ENCODE measurements around the gene NAA35. TPM values are rescaled to one million over a fixed set of nuclear protein-coding genes. Genes with fewer than 3 reads are reported as not detected.

Gene NAA35
- total RNA-seq, 2 experiments from 2014 or later = 19.4 to 19.8 TPM

- ChIA-PET CTCF (no interaction called here), POLR2A (no interaction called here)
- Mint-ChIP-seq H3K27ac (no peak overlapping the region), H3K9me3 (no peaks in the 10 kb centered on the region), H3K36me3 (ENCODE audit: low read depth) (peaks cover 15% of the 10 kb centered on the region), H3K4me3 (no peak overlapping the region), H3K4me1 (ENCODE audit: low read depth) (peaks cover 6% of the 10 kb centered on the region), H3K27me3 (no peaks in the 10 kb centered on the region)
- H3K4me3 ChIP-seq (ENCODE audit: low read length) = no peak overlapping the region
- TF ChIP-seq, protein P1, sequence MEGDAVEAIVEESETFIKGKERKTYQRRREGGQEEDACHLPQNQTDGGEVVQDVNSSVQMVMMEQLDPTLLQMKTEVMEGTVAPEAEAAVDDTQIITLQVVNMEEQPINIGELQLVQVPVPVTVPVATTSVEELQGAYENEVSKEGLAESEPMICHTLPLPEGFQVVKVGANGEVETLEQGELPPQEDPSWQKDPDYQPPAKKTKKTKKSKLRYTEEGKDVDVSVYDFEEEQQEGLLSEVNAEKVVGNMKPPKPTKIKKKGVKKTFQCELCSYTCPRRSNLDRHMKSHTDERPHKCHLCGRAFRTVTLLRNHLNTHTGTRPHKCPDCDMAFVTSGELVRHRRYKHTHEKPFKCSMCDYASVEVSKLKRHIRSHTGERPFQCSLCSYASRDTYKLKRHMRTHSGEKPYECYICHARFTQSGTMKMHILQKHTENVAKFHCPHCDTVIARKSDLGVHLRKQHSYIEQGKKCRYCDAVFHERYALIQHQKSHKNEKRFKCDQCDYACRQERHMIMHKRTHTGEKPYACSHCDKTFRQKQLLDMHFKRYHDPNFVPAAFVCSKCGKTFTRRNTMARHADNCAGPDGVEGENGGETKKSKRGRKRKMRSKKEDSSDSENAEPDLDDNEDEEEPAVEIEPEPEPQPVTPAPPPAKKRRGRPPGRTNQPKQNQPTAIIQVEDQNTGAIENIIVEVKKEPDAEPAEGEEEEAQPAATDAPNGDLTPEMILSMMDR (IDR thresholded peaks at IDR 0.05) = no peak
- no peaks in the 10 kb centered on the region for H3K4me1 ChIP-seq (ENCODE audit: insufficient read depth, low read length)
- H3K27me3 ChIP-seq (ENCODE audit: control insufficient read depth in 1 of 2, insufficient read depth in 2 of 2, low read length in 2 of 2) = no peaks in the 10 kb centered on the region
- no peaks in the 10 kb centered on the region for H3K36me3 ChIP-seq (ENCODE audit: insufficient read depth, low read length)
- no peak for DNase-seq
- no peak for ATAC-seq (ENCODE audit: poor library complexity)
- H3K27ac ChIP-seq (ENCODE audit: low read depth in 1 of 2, low read length in 2 of 2) = no peak overlapping the region
- intact Hi-C loops (cut with DNase I, micrococcal nuclease) = no loop called here
- H3K9me3 ChIP-seq (ENCODE audit: control insufficient read depth in 1 of 2, insufficient read depth in 1 of 2, low read length in 2 of 2) = no peaks in the 10 kb centered on the region
These were observed 43.1 kb upstream of the NAA35 start for GRCh38 chr9:85897848-85898247.

DNA sequence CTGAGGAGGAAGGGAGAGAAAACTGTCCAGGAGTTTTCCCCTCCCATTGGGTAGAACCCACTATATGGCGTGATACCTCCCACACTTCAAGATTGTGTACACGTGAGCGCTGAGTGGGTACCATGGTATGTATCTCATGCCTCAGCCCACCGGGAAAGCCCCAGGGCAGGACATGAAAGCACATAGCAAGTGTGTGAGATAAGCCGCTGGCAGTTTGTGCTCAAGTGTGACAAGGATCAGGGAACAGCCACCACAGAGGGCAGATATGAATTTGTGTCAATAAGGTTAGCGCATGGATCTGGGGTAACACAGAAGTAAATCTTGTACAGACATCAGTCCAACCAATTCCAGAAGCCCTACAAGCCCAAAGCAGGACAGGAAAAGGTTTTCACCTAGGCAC is 42.6 kb upstream of the NAA35 start:
- TF ChIP-seq, protein P1 (IDR thresholded peaks at IDR 0.05) = no peak
- peaks cover 6% of the 10 kb centered on the region for H3K4me1 Mint-ChIP-seq (ENCODE audit: low read depth)
- CTCF ChIA-PET = no interaction called here
- POLR2A ChIA-PET = no interaction called here
- H3K4me3 ChIP-seq (ENCODE audit: low read length) = no peak overlapping the region
- peaks cover 0 to 3% of the 10 kb centered on the region in 2 experiments for H3K27me3 ChIP-seq (ENCODE audit: control insufficient read depth in 1 of 2, insufficient read depth in 2 of 2, low read length in 2 of 2)
- H3K27me3 Mint-ChIP-seq = no peaks in the 10 kb centered on the region
- no peak overlapping the region for H3K4me3 Mint-ChIP-seq
- H3K36me3 Mint-ChIP-seq (ENCODE audit: low read depth) = peaks cover 11% of the 10 kb centered on the region
- no peak overlapping the region for H3K27ac ChIP-seq (ENCODE audit: low read depth in 1 of 2, low read length in 2 of 2)
- no peaks in the 10 kb centered on the region for H3K36me3 ChIP-seq (ENCODE audit: insufficient read depth, low read length)
- intact Hi-C loops (cut with DNase I, micrococcal nuclease) = no loop called here
- H3K4me1 ChIP-seq (ENCODE audit: insufficient read depth, low read length) = no peaks in the 10 kb centered on the region
- H3K27ac Mint-ChIP-seq = no peak overlapping the region
- no peaks in the 10 kb centered on the region for H3K9me3 ChIP-seq (ENCODE audit: control insufficient read depth in 1 of 2, insufficient read depth in 1 of 2, low read length in 2 of 2)
- no peak for ATAC-seq (ENCODE audit: poor library complexity)
- no peaks in the 10 kb centered on the region for H3K9me3 Mint-ChIP-seq
- DNase-seq = peak in 1 of 14 experiments; percentile 1

DNA sequence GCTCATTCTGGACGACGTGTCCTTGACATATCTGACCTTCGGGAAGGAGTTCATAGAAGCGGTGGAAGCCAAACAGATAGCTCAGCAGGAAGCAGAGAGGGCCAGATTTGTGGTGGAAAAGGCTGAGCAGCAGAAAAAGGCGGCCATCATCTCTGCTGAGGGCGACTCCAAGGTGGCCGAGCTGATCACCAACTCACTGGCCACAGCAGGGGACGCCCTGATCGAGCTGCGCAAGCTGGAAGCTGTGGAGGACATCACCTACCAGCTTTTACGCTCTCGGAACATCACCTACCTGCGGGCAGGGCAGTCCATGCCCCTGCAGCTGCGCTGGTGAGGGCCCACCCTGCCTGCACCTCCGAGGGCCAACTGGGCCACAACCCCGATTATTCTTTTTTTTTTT is 41.6 kb upstream of the NAA35 start:
- no peak overlapping the region for H3K27ac ChIP-seq (ENCODE audit: low read depth in 1 of 2, low read length in 2 of 2)
- H3K27me3 Mint-ChIP-seq = no peaks in the 10 kb centered on the region
- no peak for DNase-seq
- TF ChIP-seq, protein P1 (IDR thresholded peaks at IDR 0.05) = no peak
- H3K27me3 ChIP-seq (ENCODE audit: control insufficient read depth in 1 of 2, insufficient read depth in 2 of 2, low read length in 2 of 2) = peaks cover 0 to 3% of the 10 kb centered on the region in 2 experiments
- intact Hi-C loops (cut with DNase I, micrococcal nuclease) = no loop called here
- ChIA-PET POLR2A (no interaction called here), CTCF (interaction anchor here (0.6 kb wide), 2 partner anchors 66 to 104 kb away, joined by 3 read pairs; no protein-coding TSS in a partner anchor)
- H3K36me3 Mint-ChIP-seq (ENCODE audit: low read depth) = peaks cover 7% of the 10 kb centered on the region
- no peaks in the 10 kb centered on the region for H3K9me3 ChIP-seq (ENCODE audit: control insufficient read depth in 1 of 2, insufficient read depth in 1 of 2, low read length in 2 of 2)
- no peak overlapping the region for H3K4me3 Mint-ChIP-seq
- H3K27ac Mint-ChIP-seq = no peak overlapping the region
- H3K4me1 Mint-ChIP-seq (ENCODE audit: low read depth) = peaks cover 6% of the 10 kb centered on the region
- ATAC-seq (ENCODE audit: poor library complexity) = no peak
- no peaks in the 10 kb centered on the region for H3K4me1 ChIP-seq (ENCODE audit: insufficient read depth, low read length)
- H3K9me3 Mint-ChIP-seq = no peaks in the 10 kb centered on the region
- H3K36me3 ChIP-seq (ENCODE audit: insufficient read depth, low read length) = no peaks in the 10 kb centered on the region
- no peak overlapping the region for H3K4me3 ChIP-seq (ENCODE audit: low read length)
